Measurements from ENCODE around the gene RTL10. TPM values are rescaled to one million over a fixed set of nuclear protein-coding genes. Genes with fewer than 3 reads are reported as not detected.

The RTL10 gene
- total and polyA plus RNA-seq, 2 experiments from 2014 or later, result 13.0 to 15.9 TPM

GRCh38 chr22:19897726-19898125 lies 43.1 kb upstream of the RTL10 start:
- Histone ChIP-seq H3K4me2 (no peak overlapping the region), H3K9me2 (replicated peaks; ENCODE audit: insufficient read depth) (no peaks in the 10 kb centered on the region), H3K9me3 (ENCODE audit: low read depth) (no peaks in the 10 kb centered on the region), H2AFZ (no peak overlapping the region), H3K79me2 (no peaks in the 10 kb centered on the region), H3K27me3 (no peaks in the 10 kb centered on the region), H3K36me3 (replicated peaks; ENCODE audit: insufficient read depth, low read depth) (no peaks in the 10 kb centered on the region), H3K27ac (no peak overlapping the region), H3K4me3 (no peak overlapping the region), H3K4me1 (ENCODE audit: insufficient read depth) (no peaks in the 10 kb centered on the region), H4K20me1 (ENCODE audit: insufficient read depth, poor library complexity, severe bottlenecking) (no peaks in the 10 kb centered on the region)
- TF ChIP-seq, protein P1, sequence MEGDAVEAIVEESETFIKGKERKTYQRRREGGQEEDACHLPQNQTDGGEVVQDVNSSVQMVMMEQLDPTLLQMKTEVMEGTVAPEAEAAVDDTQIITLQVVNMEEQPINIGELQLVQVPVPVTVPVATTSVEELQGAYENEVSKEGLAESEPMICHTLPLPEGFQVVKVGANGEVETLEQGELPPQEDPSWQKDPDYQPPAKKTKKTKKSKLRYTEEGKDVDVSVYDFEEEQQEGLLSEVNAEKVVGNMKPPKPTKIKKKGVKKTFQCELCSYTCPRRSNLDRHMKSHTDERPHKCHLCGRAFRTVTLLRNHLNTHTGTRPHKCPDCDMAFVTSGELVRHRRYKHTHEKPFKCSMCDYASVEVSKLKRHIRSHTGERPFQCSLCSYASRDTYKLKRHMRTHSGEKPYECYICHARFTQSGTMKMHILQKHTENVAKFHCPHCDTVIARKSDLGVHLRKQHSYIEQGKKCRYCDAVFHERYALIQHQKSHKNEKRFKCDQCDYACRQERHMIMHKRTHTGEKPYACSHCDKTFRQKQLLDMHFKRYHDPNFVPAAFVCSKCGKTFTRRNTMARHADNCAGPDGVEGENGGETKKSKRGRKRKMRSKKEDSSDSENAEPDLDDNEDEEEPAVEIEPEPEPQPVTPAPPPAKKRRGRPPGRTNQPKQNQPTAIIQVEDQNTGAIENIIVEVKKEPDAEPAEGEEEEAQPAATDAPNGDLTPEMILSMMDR (IDR thresholded peaks at IDR 0.05; ENCODE audit: poor library complexity), result no peak
- no peak for DNase-seq (ENCODE audit: low spot score)
- 92% methylated on average over 16 of the region's 16 CpGs for WGBS (ENCODE audit: low lambda C conversion rate, missing lambda C conversion rate)

GRCh38 chr22:19896665-19897355 lies 42.1 kb upstream of the RTL10 start:
- no peak for DNase-seq (ENCODE audit: low spot score)
- Histone ChIP-seq H3K4me1 (ENCODE audit: insufficient read depth) (peaks cover 9% of the 10 kb centered on the region), H4K20me1 (ENCODE audit: insufficient read depth, poor library complexity, severe bottlenecking) (no peaks in the 10 kb centered on the region), H3K27ac (no peak overlapping the region), H3K79me2 (no peaks in the 10 kb centered on the region), H2AFZ (no peak overlapping the region), H3K4me2 (no peak overlapping the region), H3K9me3 (ENCODE audit: low read depth) (no peaks in the 10 kb centered on the region), H3K9me2 (replicated peaks; ENCODE audit: insufficient read depth) (no peaks in the 10 kb centered on the region), H3K36me3 (replicated peaks; ENCODE audit: insufficient read depth, low read depth) (no peaks in the 10 kb centered on the region), H3K4me3 (no peak overlapping the region), H3K27me3 (no peaks in the 10 kb centered on the region)
- TF ChIP-seq, protein P1 (IDR thresholded peaks at IDR 0.05; ENCODE audit: poor library complexity), result no peak
- TF ChIP-seq EZH2 (IDR thresholded peaks at IDR 0.05; ENCODE audit: borderline replicate concordance) (no peak), EZH2phosphoT487 (IDR thresholded peaks at IDR 0.05; ENCODE audit: low read depth, severe bottlenecking, unreplicated experiment) (no peak)
- WGBS (ENCODE audit: low lambda C conversion rate, missing lambda C conversion rate), result 80% methylated on average over 15 of the region's 15 CpGs

DNA sequence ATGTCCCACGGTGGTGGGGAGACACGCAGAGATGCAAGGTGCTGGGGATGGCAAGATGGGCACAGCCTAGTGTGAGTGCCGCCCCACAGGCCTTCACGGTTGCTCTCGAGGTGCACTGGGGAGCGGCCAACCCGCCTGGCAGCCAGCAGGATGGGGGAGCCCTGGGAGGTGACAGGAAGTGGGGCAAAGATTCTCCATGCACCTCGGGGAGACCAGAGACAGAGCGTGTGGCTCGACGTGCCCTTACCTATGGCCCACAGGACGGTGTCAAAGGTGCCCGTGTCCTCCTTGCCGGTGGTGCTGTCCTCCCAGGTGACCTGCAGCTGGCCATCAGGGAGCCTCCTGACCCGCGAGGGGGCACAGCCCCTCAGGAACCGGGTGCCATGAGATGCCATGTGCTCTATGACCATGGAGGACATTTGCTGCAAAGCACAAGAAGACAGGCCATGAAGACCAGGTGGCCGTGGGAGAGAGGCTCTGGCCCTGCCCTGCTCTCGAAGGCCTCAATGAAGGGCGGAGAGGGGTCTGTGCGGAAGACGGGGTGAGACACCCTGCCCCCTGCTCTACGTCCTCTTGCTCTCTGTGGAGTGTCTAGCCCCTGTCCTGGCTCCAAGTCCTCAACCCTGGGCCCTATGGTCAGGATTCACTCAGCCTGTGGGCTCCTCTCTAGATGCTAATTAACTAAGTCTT lies 40.6 kb upstream of the RTL10 start:
- WGBS (ENCODE audit: low lambda C conversion rate, missing lambda C conversion rate), result 97% methylated on average over 23 of the region's 23 CpGs
- Histone ChIP-seq H3K4me2 (no peak overlapping the region), H3K4me1 (ENCODE audit: insufficient read depth) (peaks cover 21% of the 10 kb centered on the region), H3K9me2 (replicated peaks; ENCODE audit: insufficient read depth) (no peaks in the 10 kb centered on the region), H3K27me3 (no peaks in the 10 kb centered on the region), H3K4me3 (no peak overlapping the region), H3K9me3 (ENCODE audit: low read depth) (no peaks in the 10 kb centered on the region), H4K20me1 (ENCODE audit: insufficient read depth, poor library complexity, severe bottlenecking) (no peaks in the 10 kb centered on the region), H2AFZ (no peak overlapping the region), H3K27ac (no peak overlapping the region), H3K36me3 (replicated peaks; ENCODE audit: insufficient read depth, low read depth) (no peaks in the 10 kb centered on the region), H3K79me2 (no peaks in the 10 kb centered on the region)
- TF ChIP-seq EZH2 (IDR thresholded peaks at IDR 0.05; ENCODE audit: borderline replicate concordance), result no peak
- TF ChIP-seq EZH2phosphoT487 (IDR thresholded peaks at IDR 0.05; ENCODE audit: low read depth, severe bottlenecking, unreplicated experiment), result no peak
- TF ChIP-seq, protein P1 (IDR thresholded peaks at IDR 0.05; ENCODE audit: poor library complexity), result no peak
- no peak for DNase-seq (ENCODE audit: low spot score)
